Right lobe of liver (tissue), 4 donors: ENCODE measurements around the gene TBXAS1.

ENCODE experiments used
- CTCF ChIP-seq, 4 donors: fragments of 200-600 bp in 3 of 4; fragments of 450-650 bp in 1 of 4; IDR thresholded peaks; one replicate each; pipeline versions ENCODE4 v1.5.1 to v1.8.0; 2016 to 2022; ENCODE audit warnings: antibody characterized with exemption in 4 of 4, mild to moderate bottlenecking in 2 of 4
- POLR2A ChIP-seq: fragments of 450-650 bp; IDR thresholded peaks from one replicate; pipeline ENCODE4 v1.6.1; 2017; ENCODE audit warnings: antibody characterized with exemption, mild to moderate bottlenecking
- donor health status: DM: no; HTN: no; CAD: no.
- donor health status: DM: no; HTN: no; CAD: no.
- donor health status: DM: no; HTN: yes; CAD: no.

GRCh38 chr7:139821349-139822105 is 7.5 kb upstream of the TBXAS1 start:
- TF ChIP-seq CTCF (IDR thresholded peaks at IDR 0.05), result no peak
- TF ChIP-seq POLR2A, result no peak
